ENCODE results near the gene HECTD4.
"Not testable (repeated sequence)": the region's sequence is repeated elsewhere in the genome, so short reads cannot be mapped to it uniquely, and the experiment has no call there.

HECTD4 gene

DNA sequence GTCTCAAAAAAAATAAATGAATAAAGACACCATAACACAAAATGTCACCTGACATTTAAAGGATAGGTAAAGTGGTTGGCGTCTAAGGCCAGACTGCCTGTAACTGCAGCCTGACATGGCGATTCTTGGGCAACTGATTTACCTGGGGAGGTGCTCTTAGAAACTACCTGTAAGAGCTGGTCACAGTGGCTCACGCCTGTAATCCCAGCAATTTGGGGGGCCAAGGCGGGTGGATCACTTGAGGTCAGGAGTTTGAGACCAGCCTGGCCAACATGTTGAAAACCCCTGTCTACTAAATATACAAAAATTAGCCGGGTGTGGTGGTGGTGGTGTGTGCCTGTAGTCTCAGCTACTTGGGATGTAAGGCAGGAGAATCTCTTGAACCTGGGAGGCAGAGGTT is 18.8 kb upstream of the HECTD4 start:
- H3K27ac ChIP-seq: no peak overlapping the region
- TF ChIP-seq, protein P1, sequence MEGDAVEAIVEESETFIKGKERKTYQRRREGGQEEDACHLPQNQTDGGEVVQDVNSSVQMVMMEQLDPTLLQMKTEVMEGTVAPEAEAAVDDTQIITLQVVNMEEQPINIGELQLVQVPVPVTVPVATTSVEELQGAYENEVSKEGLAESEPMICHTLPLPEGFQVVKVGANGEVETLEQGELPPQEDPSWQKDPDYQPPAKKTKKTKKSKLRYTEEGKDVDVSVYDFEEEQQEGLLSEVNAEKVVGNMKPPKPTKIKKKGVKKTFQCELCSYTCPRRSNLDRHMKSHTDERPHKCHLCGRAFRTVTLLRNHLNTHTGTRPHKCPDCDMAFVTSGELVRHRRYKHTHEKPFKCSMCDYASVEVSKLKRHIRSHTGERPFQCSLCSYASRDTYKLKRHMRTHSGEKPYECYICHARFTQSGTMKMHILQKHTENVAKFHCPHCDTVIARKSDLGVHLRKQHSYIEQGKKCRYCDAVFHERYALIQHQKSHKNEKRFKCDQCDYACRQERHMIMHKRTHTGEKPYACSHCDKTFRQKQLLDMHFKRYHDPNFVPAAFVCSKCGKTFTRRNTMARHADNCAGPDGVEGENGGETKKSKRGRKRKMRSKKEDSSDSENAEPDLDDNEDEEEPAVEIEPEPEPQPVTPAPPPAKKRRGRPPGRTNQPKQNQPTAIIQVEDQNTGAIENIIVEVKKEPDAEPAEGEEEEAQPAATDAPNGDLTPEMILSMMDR (conservative IDR thresholded peaks at IDR 0.05): no peak

DNA sequence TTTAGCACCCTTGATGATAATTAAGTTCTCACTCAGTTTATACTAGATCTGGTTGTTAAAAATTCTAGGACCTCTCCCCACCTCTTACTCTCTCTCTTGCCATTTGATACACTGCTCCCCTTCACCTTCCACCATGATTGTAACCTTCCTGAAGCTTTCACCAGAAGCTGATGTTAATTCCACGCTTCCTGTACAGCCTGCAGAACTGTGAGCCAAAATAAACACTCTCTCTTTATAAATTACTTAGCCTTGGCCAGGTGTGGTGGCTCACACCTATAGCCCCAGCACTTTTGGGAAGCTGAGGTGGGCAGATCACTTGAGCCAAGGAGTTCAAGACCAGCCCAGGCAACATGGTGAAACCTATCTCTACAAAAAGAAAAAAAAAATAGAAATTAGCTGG is 11.1 kb upstream of the HECTD4 start:
- TF ChIP-seq, protein P1 (conservative IDR thresholded peaks at IDR 0.05): no peak
- no peak overlapping the region for H3K27ac ChIP-seq

DNA sequence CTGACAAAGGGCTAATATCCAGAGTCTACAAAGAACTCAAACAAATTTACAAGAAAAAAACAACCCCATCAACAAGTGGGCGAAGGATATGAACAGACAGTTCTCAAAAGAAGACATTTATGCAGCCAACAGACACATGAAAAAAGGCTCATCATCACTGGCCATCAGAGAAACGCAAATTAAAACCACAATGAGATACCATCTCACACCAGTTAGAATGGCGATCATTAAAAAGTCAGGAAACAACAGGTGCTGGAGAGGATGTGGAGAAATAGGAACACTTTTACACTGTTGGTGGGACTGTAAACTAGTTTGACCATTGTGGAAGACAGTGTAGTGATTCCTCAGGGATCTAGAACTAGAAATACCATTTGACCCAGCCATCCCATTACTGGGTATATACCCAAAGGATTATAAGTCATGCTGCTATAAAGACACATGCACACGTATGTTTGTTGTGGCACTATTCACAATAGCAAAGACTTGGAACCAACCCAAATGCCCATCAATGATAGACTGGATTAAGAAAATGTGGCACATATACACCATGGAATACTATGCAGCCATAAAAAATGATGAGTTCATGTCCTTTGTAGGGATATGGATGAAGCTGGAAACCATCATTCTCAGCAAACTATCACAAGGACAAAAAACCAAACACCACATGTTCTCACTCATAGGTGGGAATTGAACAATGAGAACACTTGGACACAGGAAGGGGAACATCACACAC is 7.9 kb upstream of the HECTD4 start:
- not testable (repeated sequence) for H3K27ac ChIP-seq

DNA sequence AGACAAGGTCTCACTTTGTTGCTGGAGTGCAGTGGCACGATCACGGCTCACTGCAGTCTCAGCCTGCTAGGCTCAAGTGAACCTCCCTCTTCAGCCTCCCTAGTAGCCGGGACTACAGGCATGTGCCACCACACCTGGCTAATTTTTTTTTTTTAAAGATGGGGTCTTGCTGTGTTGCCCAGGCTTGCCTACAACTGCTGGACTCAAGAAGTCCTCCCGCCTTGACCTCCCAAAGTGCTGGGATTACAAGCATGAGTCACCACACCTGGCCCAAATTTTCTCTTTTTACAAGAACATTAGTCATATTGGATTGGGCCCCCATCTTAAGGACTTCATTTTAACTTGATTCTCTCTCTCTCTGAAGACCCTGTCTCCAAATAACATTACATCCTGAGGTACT is 7.0 kb upstream of the HECTD4 start:
- no peak overlapping the region for H3K27ac ChIP-seq
- TF ChIP-seq, protein P1 (conservative IDR thresholded peaks at IDR 0.05): no peak

DNA sequence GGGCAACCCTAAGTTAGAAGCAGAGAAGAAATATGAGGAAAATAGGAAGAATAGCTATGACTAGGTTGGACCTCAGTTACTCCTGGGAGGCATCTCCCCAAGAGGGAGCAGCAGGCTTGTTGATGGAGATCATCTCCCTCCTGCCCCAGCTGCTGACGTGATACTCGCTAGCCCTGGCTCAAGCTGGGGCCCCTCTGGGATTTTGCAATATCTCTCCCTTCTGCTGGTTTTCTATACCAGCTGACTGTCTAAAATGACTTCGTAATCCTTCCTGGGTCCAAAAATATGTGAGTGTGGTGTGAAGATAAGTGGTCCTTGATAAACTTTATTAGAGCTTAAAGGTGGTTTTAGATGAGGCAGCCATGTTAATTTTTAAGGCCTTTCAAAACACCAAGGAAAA is 4.5 kb upstream of the HECTD4 start:
- TF ChIP-seq, protein P1 (conservative IDR thresholded peaks at IDR 0.05): no peak

DNA sequence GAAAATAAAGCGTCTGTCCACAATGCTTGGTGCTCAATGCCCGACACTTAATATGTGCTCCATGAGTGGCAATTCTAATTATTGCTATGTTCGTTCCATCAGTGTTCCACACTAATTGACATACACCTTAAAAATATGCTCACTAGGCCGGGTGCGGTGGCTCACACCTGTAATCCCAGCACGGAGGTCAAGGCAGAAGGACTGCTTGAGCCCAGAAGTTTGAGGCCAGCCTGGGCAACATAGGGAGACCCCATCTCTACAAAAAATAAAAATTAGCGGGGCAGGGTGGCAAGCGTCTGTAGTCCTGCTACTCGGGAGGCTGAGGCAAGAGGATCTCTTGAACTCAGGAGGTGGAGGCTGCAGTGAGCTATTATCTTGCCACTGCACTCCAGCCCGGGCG is 635 bp upstream of the HECTD4 start:
- H3K27ac ChIP-seq: peak overlapping the region; percentile 99
- TF ChIP-seq, protein P1 (conservative IDR thresholded peaks at IDR 0.05): no peak

More for the DNA sequence above, 4.5 kb upstream of the HECTD4 start:
- peak overlapping the region; percentile 37 for H3K27ac ChIP-seq

DNA sequence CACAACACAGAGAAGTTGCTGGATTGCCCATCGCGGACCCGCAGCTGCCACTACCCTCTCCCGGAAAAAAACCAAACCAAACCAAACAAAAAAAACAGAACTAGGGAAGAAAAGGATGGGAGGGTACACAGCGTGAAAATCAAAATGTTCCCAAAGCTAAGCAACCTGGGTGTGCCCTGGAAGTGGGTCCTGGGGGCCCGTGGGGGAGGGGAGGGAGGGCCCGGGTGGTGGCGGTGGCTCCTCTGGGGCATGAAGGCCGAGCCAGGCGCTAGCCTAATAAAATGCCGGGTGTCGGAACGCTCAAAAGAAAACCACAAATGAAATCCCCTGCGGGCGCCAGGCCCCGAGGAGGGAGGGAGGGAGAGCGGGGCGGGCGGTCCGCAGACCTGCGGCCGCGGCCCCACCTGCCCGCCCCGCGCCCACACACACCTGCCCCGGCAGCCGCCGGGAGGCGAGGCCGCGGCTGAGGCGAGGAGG is 787 bp downstream of the HECTD4 start:
- H3K27ac ChIP-seq: peak overlapping the region; percentile 99
- TF ChIP-seq, protein P1 (conservative IDR thresholded peaks at IDR 0.05): no peak

DNA sequence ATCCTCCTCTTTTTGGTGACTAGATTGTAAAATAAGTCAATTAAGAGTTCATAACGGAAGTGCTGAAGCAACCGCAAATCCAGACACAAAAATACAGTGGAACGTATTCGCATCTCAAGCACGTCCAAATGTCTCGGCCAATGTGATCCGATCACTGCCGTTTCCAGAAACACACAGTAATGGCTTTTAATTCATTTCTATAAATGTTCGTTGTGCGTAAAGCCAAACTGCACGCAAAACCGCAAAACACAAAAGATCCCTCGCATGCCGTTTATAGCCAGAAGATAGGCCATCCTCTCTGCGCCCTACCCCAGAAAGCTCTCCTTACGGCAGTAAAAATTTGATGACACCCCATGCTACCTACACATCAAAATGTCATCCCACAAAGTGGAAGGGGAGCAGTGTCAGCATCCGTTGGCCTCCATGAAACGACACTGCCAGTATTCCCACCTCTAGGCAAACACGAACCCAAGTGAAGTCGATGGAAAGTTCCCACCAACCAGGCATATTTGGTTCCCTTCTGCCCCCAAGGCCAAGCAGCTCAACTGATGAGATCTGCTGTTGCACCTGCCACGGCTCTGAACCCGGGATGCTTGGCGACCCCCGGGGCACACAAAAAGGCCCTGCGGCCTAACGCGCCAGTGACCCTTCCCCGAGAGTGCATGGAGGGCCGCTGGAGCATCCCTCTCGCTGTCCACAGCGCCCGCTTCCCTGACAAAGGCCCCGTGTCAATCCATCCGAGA is 1.4 kb downstream of the HECTD4 start:
- TF ChIP-seq, protein P1 (conservative IDR thresholded peaks at IDR 0.05): no peak
- peak overlapping the region; percentile 99 for H3K27ac ChIP-seq
